ENCODE results near the gene LRRC52.

GRCh38 chr1:165533254-165533653, 10.5 kb upstream of the LRRC52 start:
- TF ChIP-seq CTCF (IDR thresholded peaks at IDR 0.05) (no peak), EZH2 (IDR thresholded peaks at IDR 0.05; ENCODE audit: borderline replicate concordance, insufficient read depth, low read depth, low read length, poor library complexity, severe bottlenecking) (no peak)

Data from B cell (primary cell).